Cardiac fibroblast (primary cell): Measurements from ENCODE around the gene SCFD2.
A peak's percentile ranks its signal among the peaks of the same experiment; 100 is the strongest.

Source experiments
- DNase-seq, 2 donors: peaks; one replicate each; pipeline versions ENCODE4 v3.0.0 to v3.0.0-alpha.2; 2010; ENCODE audit warnings: low read depth in 2 of 2
- H3K4me3 ChIP-seq, 2 donors: replicated peaks in 1 of 2; 1 replicate in 1 of 2; 2 replicates in 1 of 2; pipeline ENCODE4 v1.5.1; 2011; ENCODE audit warnings: low read depth in 2 of 2, low read length in 2 of 2, mild to moderate bottlenecking in 2 of 2, moderate library complexity in 1 of 2
- CTCF ChIP-seq: IDR thresholded peaks from one replicate; pipeline ENCODE4 v1.5.1; 2011; ENCODE audit warnings: low read depth, mild to moderate bottlenecking, low read length, inconsistent platforms

SCFD2 gene

GRCh38 chr4:53023677-53024299 is 342.1 kb downstream of the SCFD2 start:
- no peak overlapping the region for H3K4me3 ChIP-seq
- DNase-seq, result no peak
- no peak for TF ChIP-seq CTCF

GRCh38 chr4:53022513-53023100 is 343.3 kb downstream of the SCFD2 start:
- no peak for DNase-seq
- no peak overlapping the region for H3K4me3 ChIP-seq
- TF ChIP-seq CTCF, result no peak

- no peak overlapping the region for H3K4me3 ChIP-seq
- TF ChIP-seq CTCF, result no peak
- no peak for DNase-seq
Observed at GRCh38 chr4:53021754-53022512, 343.9 kb downstream of the SCFD2 start.

- no peak for TF ChIP-seq CTCF
- DNase-seq, result peak; percentile 79
Observed at GRCh38 chr4:53019485-53020382, 346.1 kb downstream of the SCFD2 start.

GRCh38 chr4:53018471-53018870 is 347.4 kb downstream of the SCFD2 start:
- DNase-seq, result no peak
- no peak for TF ChIP-seq CTCF
- H3K4me3 ChIP-seq, result no peak overlapping the region

More at GRCh38 chr4:53019485-53020382, 346.1 kb downstream of the SCFD2 start:
- no peak overlapping the region for H3K4me3 ChIP-seq

- DNase-seq, result peak in 1 of 2 donors; percentile 10
- no peak for TF ChIP-seq CTCF
- no peak overlapping the region for H3K4me3 ChIP-seq
Observed at GRCh38 chr4:53016099-53016820, 349.6 kb downstream of the SCFD2 start.
